H9 (cell line): ENCODE data around the gene PXYLP1. TPM values are rescaled to one million over a fixed set of nuclear protein-coding genes. Genes with fewer than 3 reads are reported as not detected.
A peak's percentile ranks its signal among the peaks of the same experiment; 100 is the strongest.

Source experiments
- DNase-seq: peaks from one replicate; pipeline ENCODE4 v3.0.0-alpha.2; 2017
- H2AFZ ChIP-seq: one replicate; pipeline ENCODE4 v1.6.1; 2013; ENCODE audit warnings: mild to moderate bottlenecking, low read length, control low read depth, moderate library complexity
- H2AK5ac ChIP-seq: 2 replicates; pipeline ENCODE4 v1.6.1; 2013; ENCODE audit warnings: low read length, control low read depth, mixed read lengths; ENCODE audit not compliant: insufficient read length
- H2BK120ac ChIP-seq: one replicate; pipeline ENCODE4 v1.6.1; 2013; ENCODE audit warnings: low read depth, mild to moderate bottlenecking, low read length, control low read depth, inconsistent platforms; ENCODE audit not compliant: poor library complexity, severe bottlenecking
- H2BK12ac ChIP-seq: 2 replicates; pipeline ENCODE4 v1.6.1; 2013; ENCODE audit warnings: low read length, control low read depth, mixed read lengths, low read depth; ENCODE audit not compliant: insufficient read length
- H2BK15ac ChIP-seq: 2 replicates; pipeline ENCODE4 v1.6.1; 2013; ENCODE audit warnings: low read depth, low read length, control low read depth
- H2BK20ac ChIP-seq: one replicate; pipeline ENCODE4 v1.6.1; 2013; ENCODE audit warnings: low read depth, mild to moderate bottlenecking, low read length, control low read depth, inconsistent platforms; ENCODE audit not compliant: poor library complexity, severe bottlenecking
- H2BK5ac ChIP-seq: 2 replicates; pipeline ENCODE4 v1.6.1; 2013; ENCODE audit warnings: low read length, control low read depth, mixed read lengths; ENCODE audit not compliant: insufficient read length
- H3K14ac ChIP-seq: 2 replicates; pipeline ENCODE4 v1.6.1; 2013; ENCODE audit warnings: low read length, control low read depth; ENCODE audit not compliant: insufficient read depth
- H3K18ac ChIP-seq: 2 replicates; pipeline ENCODE4 v1.6.1; 2013; ENCODE audit warnings: low read depth, mild to moderate bottlenecking, mixed read lengths, low read length, control low read depth; ENCODE audit not compliant: insufficient read length
- H3K23ac ChIP-seq: 2 replicates; pipeline ENCODE4 v1.6.1; 2013; ENCODE audit warnings: low read length, control low read depth, mixed read lengths, low read depth; ENCODE audit not compliant: insufficient read length
- H3K23me2 ChIP-seq: 2 replicates; pipeline ENCODE4 v1.6.1; 2013; ENCODE audit warnings: low read depth, mild to moderate bottlenecking, mixed read lengths, low read length, control low read depth; ENCODE audit not compliant: insufficient read length, poor library complexity, severe bottlenecking
- H3K27ac ChIP-seq: 2 replicates; pipeline ENCODE4 v1.5.1; 2013; ENCODE audit warnings: low read length, control low read depth, mixed read lengths, low read depth; ENCODE audit not compliant: insufficient read length
- H3K27me3 ChIP-seq: 2 replicates; pipeline ENCODE4 v1.6.1; 2013; ENCODE audit warnings: low read length, control low read depth, inconsistent platforms; ENCODE audit not compliant: insufficient read depth
- H3K4ac ChIP-seq: 2 replicates; pipeline ENCODE4 v1.6.1; 2013; ENCODE audit warnings: low read depth, mild to moderate bottlenecking, control low read depth, inconsistent platforms, low read length, moderate library complexity
- H3K4me1 ChIP-seq: 2 replicates; pipeline ENCODE4 v1.6.1; 2013; ENCODE audit warnings: low read length, control low read depth, inconsistent platforms; ENCODE audit not compliant: insufficient read depth
- H3K4me2 ChIP-seq: 2 replicates; pipeline ENCODE4 v1.6.1; 2013; ENCODE audit warnings: low read length, control low read depth, mixed read lengths; ENCODE audit not compliant: insufficient read length, insufficient read depth
- H3K56ac ChIP-seq: 2 replicates; pipeline ENCODE4 v1.6.1; 2013; ENCODE audit warnings: low read depth, mild to moderate bottlenecking, mixed read lengths, low read length, control low read depth; ENCODE audit not compliant: insufficient read length
- H3K79me1 ChIP-seq: 2 replicates; pipeline ENCODE4 v1.6.1; 2013; ENCODE audit warnings: low read depth, mild to moderate bottlenecking, moderate library complexity, low read length, control low read depth, inconsistent platforms; ENCODE audit not compliant: insufficient read depth, poor library complexity, severe bottlenecking
- H3K79me2 ChIP-seq: 2 replicates; pipeline ENCODE4 v1.6.1; 2013; ENCODE audit warnings: low read length, control low read depth, inconsistent platforms; ENCODE audit not compliant: insufficient read depth
- H3K9ac ChIP-seq: 2 replicates; pipeline ENCODE4 v1.6.1; 2013; ENCODE audit warnings: low read length, control low read depth, mixed read lengths; ENCODE audit not compliant: insufficient read length; ENCODE audit errors: extremely low read depth
- H3K9me3 ChIP-seq: one replicate; pipeline ENCODE4 v1.6.1; 2013; ENCODE audit warnings: low read depth, low read length, inconsistent platforms; ENCODE audit not compliant: control insufficient read depth
- H3T11ph ChIP-seq: one replicate; pipeline ENCODE4 v1.6.1; 2013; ENCODE audit warnings: mild to moderate bottlenecking, low read length, control low read depth, inconsistent platforms
- H4K20me1 ChIP-seq: one replicate; pipeline ENCODE4 v1.6.1; 2013; ENCODE audit not compliant: control insufficient read depth, insufficient read length, insufficient read depth
- H4K5ac ChIP-seq: 2 replicates; pipeline ENCODE4 v1.6.1; 2013; ENCODE audit warnings: low read depth, mild to moderate bottlenecking, mixed read lengths, low read length, control low read depth; ENCODE audit not compliant: insufficient read length
- H4K8ac ChIP-seq: replicated peaks from 2 replicates; pipeline ENCODE4 v1.6.1; 2013; ENCODE audit warnings: low read length, control low read depth, mixed read lengths, low read depth; ENCODE audit not compliant: insufficient read length
- H4K91ac ChIP-seq: 2 replicates; pipeline ENCODE4 v1.6.1; 2013; ENCODE audit warnings: low read depth, mild to moderate bottlenecking, moderate library complexity, mixed read lengths, low read length, control low read depth; ENCODE audit not compliant: insufficient read length
- H3K27ac Mint-ChIP-seq, 3 experiments: 2 replicates in 2 of 3; 3 replicates in 1 of 3; pipeline ENCODE4 v1.8.0; 2020 to 2021; ENCODE audit warnings: mixed read lengths in 3 of 3, mild to moderate bottlenecking in 1 of 3, moderate library complexity in 1 of 3
- H3K27me3 Mint-ChIP-seq: 2 replicates; pipeline ENCODE4 v1.8.0; 2021; ENCODE audit warnings: low read depth, mild to moderate bottlenecking, moderate library complexity, mixed read lengths
- H3K36me3 Mint-ChIP-seq, 3 experiments: 2 replicates in 2 of 3; 3 replicates in 1 of 3; pipeline ENCODE4 v1.8.0; 2020 to 2021; ENCODE audit warnings: low read depth in 3 of 3, mixed read lengths in 3 of 3; ENCODE audit not compliant: insufficient read depth in 1 of 3
- H3K4me1 Mint-ChIP-seq, 2 experiments: 2 replicates each; pipeline ENCODE4 v1.8.0; 2020; ENCODE audit warnings: mixed read lengths in 2 of 2
- H3K4me3 Mint-ChIP-seq, 2 experiments: 2 replicates in 1 of 2; 3 replicates in 1 of 2; pipeline ENCODE4 v1.8.0; 2020 to 2021; ENCODE audit warnings: mild to moderate bottlenecking in 2 of 2, mixed read lengths in 2 of 2, moderate library complexity in 1 of 2
- H3K9me3 Mint-ChIP-seq, 2 experiments: 2 replicates in 1 of 2; 3 replicates in 1 of 2; pipeline ENCODE4 v1.8.0; 2020; ENCODE audit warnings: mild to moderate bottlenecking in 2 of 2, mixed read lengths in 2 of 2, moderate library complexity in 1 of 2
- WGBS: extraction: QIAGEN DNeasy Blood & Tissue Kit; methylation state at CpG from one replicate; pipeline ENCODE4 v1.1.7; 2013; ENCODE audit warnings: missing lambda C conversion rate, low lambda C conversion rate, mixed read lengths; ENCODE audit not compliant: insufficient read length; ENCODE audit errors: extremely low coverage; 5-methylcytosine and 5-hydroxymethylcytosine counted together
- total RNA-seq: library from RNA; stranded (reverse); gene quantifications from 2 replicates; pipeline ENCODE4 v1.2.1, GENCODE V29; 2021
- TF ChIP-seq, protein P1 (sequence below): fragments of 200-600 bp; sonication (generic); conservative IDR thresholded peaks from 3 replicates; pipeline ENCODE4 v1.8.0; 2021; ENCODE audit warnings: antibody characterized with exemption, mild to moderate bottlenecking

PXYLP1 gene
- total RNA-seq, 1 experiment from 2014 or later, result 17.9 TPM

DNA sequence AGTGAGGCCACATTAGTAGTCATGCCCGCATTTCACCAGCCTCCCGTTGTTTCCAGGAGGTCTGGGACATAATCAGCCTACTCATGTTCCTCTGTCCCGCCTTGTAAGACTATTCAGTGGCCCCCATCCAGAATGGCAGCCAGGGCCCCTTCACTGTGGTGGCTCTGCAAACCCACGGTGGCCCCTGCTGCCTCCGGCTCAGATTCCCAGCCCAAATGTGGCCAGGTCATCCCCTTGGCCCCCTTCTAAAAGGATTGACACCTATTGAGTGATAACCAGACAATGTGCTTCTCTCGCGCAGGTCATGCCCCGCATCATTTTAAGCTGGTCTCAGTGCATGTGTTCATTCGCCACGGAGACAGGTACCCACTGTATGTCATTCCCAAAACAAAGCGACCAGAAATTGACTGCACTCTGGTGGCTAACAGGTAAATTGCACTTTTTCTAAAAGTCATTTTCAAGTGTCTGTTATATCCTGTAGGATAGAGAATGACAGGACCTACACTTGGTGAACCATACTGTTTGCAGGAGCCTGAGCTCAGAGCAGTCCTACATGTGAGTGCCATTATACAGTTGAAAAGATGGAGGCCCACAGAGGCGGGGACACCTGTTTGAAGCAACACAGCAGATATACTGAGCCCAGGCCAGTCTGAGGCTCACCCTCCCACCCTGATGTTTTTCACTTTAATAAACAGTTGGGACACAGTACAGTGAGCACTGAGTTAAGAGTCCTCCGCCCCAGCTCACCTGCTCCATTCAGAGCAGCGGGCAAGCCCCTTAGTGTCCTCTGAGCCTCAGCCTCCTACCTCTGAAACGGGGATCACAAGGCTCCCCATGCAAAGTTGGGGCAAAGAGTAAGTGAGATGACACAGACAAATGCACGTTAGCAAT is 47.7 kb downstream of the PXYLP1 start:
- H3K27me3 ChIP-seq, result no peaks in the 10 kb centered on the region
- no peak overlapping the region for H3K4me2 ChIP-seq
- no peak overlapping the region for H2BK15ac ChIP-seq
- no CpG with 5 or more reads among the region's 16 CpGs for WGBS
- H4K8ac ChIP-seq, result no peak overlapping the region
- no peak overlapping the region for H3K4ac ChIP-seq
- H3K9ac ChIP-seq, result no peak overlapping the region
- Mint-ChIP-seq H3K4me3 (no peak overlapping the region), H3K9me3 (no peaks in the 10 kb centered on the region; a peak in 1 of 5 replicates), H3K4me1 (peaks cover 2 to 3% of the 10 kb centered on the region in 2 experiments; a peak in 1 of 4 replicates), H3K27me3 (no peaks in the 10 kb centered on the region), H3K36me3 (peaks cover under 1 to 17% (median 9%) of the 10 kb centered on the region in 3 experiments; a peak in 6 of 7 replicates), H3K27ac (peak overlapping the region in 1 of 3 experiments; percentile 22; a peak in 1 of 7 replicates)
- no peak overlapping the region for H2BK120ac ChIP-seq
- no peaks in the 10 kb centered on the region for H3K23me2 ChIP-seq
- no peak overlapping the region for H2BK20ac ChIP-seq
- TF ChIP-seq, protein P1, sequence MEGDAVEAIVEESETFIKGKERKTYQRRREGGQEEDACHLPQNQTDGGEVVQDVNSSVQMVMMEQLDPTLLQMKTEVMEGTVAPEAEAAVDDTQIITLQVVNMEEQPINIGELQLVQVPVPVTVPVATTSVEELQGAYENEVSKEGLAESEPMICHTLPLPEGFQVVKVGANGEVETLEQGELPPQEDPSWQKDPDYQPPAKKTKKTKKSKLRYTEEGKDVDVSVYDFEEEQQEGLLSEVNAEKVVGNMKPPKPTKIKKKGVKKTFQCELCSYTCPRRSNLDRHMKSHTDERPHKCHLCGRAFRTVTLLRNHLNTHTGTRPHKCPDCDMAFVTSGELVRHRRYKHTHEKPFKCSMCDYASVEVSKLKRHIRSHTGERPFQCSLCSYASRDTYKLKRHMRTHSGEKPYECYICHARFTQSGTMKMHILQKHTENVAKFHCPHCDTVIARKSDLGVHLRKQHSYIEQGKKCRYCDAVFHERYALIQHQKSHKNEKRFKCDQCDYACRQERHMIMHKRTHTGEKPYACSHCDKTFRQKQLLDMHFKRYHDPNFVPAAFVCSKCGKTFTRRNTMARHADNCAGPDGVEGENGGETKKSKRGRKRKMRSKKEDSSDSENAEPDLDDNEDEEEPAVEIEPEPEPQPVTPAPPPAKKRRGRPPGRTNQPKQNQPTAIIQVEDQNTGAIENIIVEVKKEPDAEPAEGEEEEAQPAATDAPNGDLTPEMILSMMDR, result peak; percentile 70
- no peaks in the 10 kb centered on the region for H3K79me1 ChIP-seq
- H3K79me2 ChIP-seq, result no peaks in the 10 kb centered on the region
- no peak overlapping the region for H2AK5ac ChIP-seq
- no peaks in the 10 kb centered on the region; the same call in 1 of the 2 replicates for H3K4me1 ChIP-seq
- H3K9me3 ChIP-seq, result no peaks in the 10 kb centered on the region
- H2BK5ac ChIP-seq, result no peak overlapping the region
- H2BK12ac ChIP-seq, result no peak overlapping the region
- H4K5ac ChIP-seq, result no peak overlapping the region
- no peak overlapping the region for H3K14ac ChIP-seq
- H3K27ac ChIP-seq, result no peak overlapping the region
- H3T11ph ChIP-seq, result no peak overlapping the region
- no peak overlapping the region for H3K18ac ChIP-seq
- no peak for DNase-seq
- no peaks in the 10 kb centered on the region for H4K20me1 ChIP-seq
- no peak overlapping the region for H4K91ac ChIP-seq
- H3K23ac ChIP-seq, result no peak overlapping the region
- H2AFZ ChIP-seq, result no peak overlapping the region
- H3K56ac ChIP-seq, result no peak overlapping the region
